HepG2 (cell line): ENCODE data around the gene DCDC2.

Experiments
- CEBPB ChIP-seq: IDR thresholded peaks from 2 replicates; pipeline ENCODE4 v1.6.1; 2011; ENCODE audit warnings: low read depth, low read length, improper control_type of control experiment, borderline replicate concordance
- CTCF ChIP-seq: sonication (generic); formaldehyde crosslinking; IDR thresholded peaks from 2 replicates; pipeline ENCODE4 v1.5.0; 2020; ENCODE audit warnings: mild to moderate bottlenecking, missing genetic modification reagents, moderate library complexity
- HDAC2 ChIP-seq: sonication (generic); formaldehyde crosslinking; IDR thresholded peaks from 2 replicates; pipeline ENCODE4 v1.4.0; 2020; ENCODE audit warnings: missing genetic modification reagents
- HOMEZ ChIP-seq: IDR thresholded peaks from 2 replicates; pipeline ENCODE4 v1.6.1; 2016; ENCODE audit warnings: low read depth
- JUND ChIP-seq: sonication (generic); formaldehyde crosslinking; IDR thresholded peaks from 2 replicates; pipeline ENCODE4 v1.8.0; 2022; ENCODE audit warnings: mild to moderate bottlenecking, missing genetic modification reagents
- NCOA2 ChIP-seq: sonication (generic); formaldehyde crosslinking; IDR thresholded peaks from 2 replicates; pipeline ENCODE4 v1.8.0; 2022; ENCODE audit warnings: inconsistent platforms
- RXRA ChIP-seq: sonication (generic); formaldehyde crosslinking; IDR thresholded peaks from 2 replicates; pipeline ENCODE4 v1.5.1; 2020; ENCODE audit warnings: missing genetic modification reagents
- STAG1 ChIP-seq: sonication (generic); formaldehyde crosslinking; IDR thresholded peaks from 2 replicates; pipeline ENCODE4 v1.4.0; 2020; ENCODE audit warnings: missing genetic modification reagents
- ZFX ChIP-seq: sonication (generic); formaldehyde crosslinking; IDR thresholded peaks from 2 replicates; pipeline ENCODE4 v1.4.0; 2020; ENCODE audit warnings: mild to moderate bottlenecking, low read depth, missing genetic modification reagents, moderate library complexity
- ZNF263 ChIP-seq: sonication (generic); formaldehyde crosslinking; IDR thresholded peaks from 2 replicates; pipeline ENCODE4 v1.4.0; 2020; ENCODE audit warnings: missing genetic modification reagents
- ZNF274 ChIP-seq: sonication (generic); formaldehyde crosslinking; IDR thresholded peaks from 2 replicates; pipeline ENCODE4 v1.5.1; 2020; ENCODE audit warnings: mild to moderate bottlenecking, missing genetic modification reagents
- ZNF318 ChIP-seq: sonication (generic); formaldehyde crosslinking; IDR thresholded peaks from 2 replicates; pipeline ENCODE4 v1.4.0; 2020; ENCODE audit warnings: mild to moderate bottlenecking, missing genetic modification reagents
- ZNF784 ChIP-seq: sonication (generic); formaldehyde crosslinking; IDR thresholded peaks from 2 replicates; pipeline ENCODE4 v1.5.1; 2020; ENCODE audit warnings: missing genetic modification reagents, mild to moderate bottlenecking, borderline replicate concordance

- TF ChIP-seq HDAC2 (CRISPR knock-in tag), result no peak
- TF ChIP-seq CEBPB, result no peak
- TF ChIP-seq CTCF (CRISPR knock-in tag), result no peak
- no peak for TF ChIP-seq ZNF784
- no peak for TF ChIP-seq RXRA (CRISPR knock-in tag)
- TF ChIP-seq ZNF274 (CRISPR knock-in tag), result no peak
- TF ChIP-seq STAG1 (CRISPR knock-in tag), result no peak
- no peak for TF ChIP-seq ZNF263
- no peak for TF ChIP-seq JUND
- no peak for TF ChIP-seq HOMEZ
- no peak for TF ChIP-seq ZNF318 (CRISPR knock-in tag)
- no peak for TF ChIP-seq ZFX (CRISPR knock-in tag)
- TF ChIP-seq NCOA2 (CRISPR knock-in tag), result no peak
These were observed 31.9 kb downstream of the DCDC2 start for GRCh38 chr6:24325978-24326377.
